Activated B cell treated with CpG ODN at 0.5 μM for 24 hours (primary cell): ENCODE results near the gene CCDC88C. TPM values are rescaled to one million over a fixed set of nuclear protein-coding genes. Genes with fewer than 3 reads are reported as not detected.

Source experiments
- ATAC-seq: fragments of 200-7000 bp; cut with Tn5 transposase; one replicate; pipeline ENCODE4 v1.10.0; 2021; ENCODE audit warnings: low read depth, mild to moderate bottlenecking, moderate library complexity
- CTCF ChIA-PET: fragments of 350-600 bp; sonication (Branson Sonifier 250); formaldehyde crosslinking; loops from one replicate; lab custom pipeline; 2021; ENCODE audit warnings: antibody characterized with exemption; lab: Charles Lee
- POLR2A ChIA-PET: fragments of 350-600 bp; sonication (Branson Sonifier 250); formaldehyde crosslinking; loops from one replicate; lab custom pipeline; 2021; ENCODE audit warnings: antibody characterized with exemption; lab: Charles Lee
- DNase-seq: peaks from one replicate; pipeline ENCODE4 v3.0.0; 2022
- H3K27ac Mint-ChIP-seq: one replicate; pipeline ENCODE4 v1.8.0; 2020; ENCODE audit warnings: mixed read lengths
- H3K27me3 Mint-ChIP-seq: one replicate; pipeline ENCODE4 v1.8.0; 2021; ENCODE audit warnings: mixed read lengths
- H3K36me3 Mint-ChIP-seq: one replicate; pipeline ENCODE4 v1.8.0; 2021; ENCODE audit warnings: low read depth, mixed read lengths
- H3K4me1 Mint-ChIP-seq: one replicate; pipeline ENCODE4 v1.8.0; 2021; ENCODE audit warnings: mixed read lengths
- H3K4me3 Mint-ChIP-seq: one replicate; pipeline ENCODE4 v1.8.0; 2020; ENCODE audit warnings: mild to moderate bottlenecking, mixed read lengths
- H3K9me3 Mint-ChIP-seq: one replicate; pipeline ENCODE4 v1.8.0; 2020; ENCODE audit warnings: mixed read lengths
- intact Hi-C: fragments of 100-400 bp; cut with micrococcal nuclease; formaldehyde crosslinking; loops from one replicate; pipeline ENCODE4 v1.15.1; 2024
- total RNA-seq: library from RNA; stranded (reverse); gene quantifications from 2 replicates; pipeline ENCODE4 v1.2.3, GENCODE V29; 2022
- TF ChIP-seq, protein P1 (sequence below): fragments of 200-600 bp; IDR thresholded peaks from one replicate; pipeline ENCODE4 v1.8.0; 2022; ENCODE audit warnings: antibody characterized with exemption, mild to moderate bottlenecking

The CCDC88C gene
- total RNA-seq, 1 donor from 2014 or later, result 164 TPM

DNA sequence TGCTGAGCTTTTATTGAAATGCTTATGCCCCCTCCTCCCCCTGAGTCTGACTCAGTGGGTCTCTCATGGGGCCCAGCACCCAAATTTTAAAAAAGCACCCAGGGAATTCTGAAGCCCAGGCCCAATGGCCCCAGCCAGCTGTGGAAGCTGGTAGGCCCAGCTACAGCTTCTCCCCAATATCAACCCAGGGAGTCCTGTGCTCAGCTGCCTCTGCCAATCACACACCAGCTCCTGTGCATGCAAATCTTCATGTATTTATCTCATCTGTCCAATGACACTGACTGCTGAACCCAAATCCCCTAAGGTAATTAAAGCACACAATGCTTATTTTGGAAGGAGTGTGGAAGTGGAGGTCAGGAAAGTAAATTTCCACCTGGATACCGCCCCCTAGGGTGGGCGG lies 76.3 kb downstream of the CCDC88C start:
- Mint-ChIP-seq H3K36me3 (peaks cover 82% of the 10 kb centered on the region), H3K4me1 (peaks cover 38% of the 10 kb centered on the region), H3K27me3 (no peaks in the 10 kb centered on the region), H3K9me3 (no peaks in the 10 kb centered on the region), H3K4me3 (no peak overlapping the region), H3K27ac (no peak overlapping the region)
- ChIA-PET POLR2A (interaction anchor here (0.6 to 1.8 kb wide), 3 partner anchors 15 to 80 kb away, joined by 3 to 5 read pairs (median 4); no protein-coding TSS in a partner anchor), CTCF (no interaction called here)
- DNase-seq, result no peak
- ATAC-seq, result no peak
- intact Hi-C loops, result loop anchor here (2.0 kb wide), 1 partner anchor 13 kb away; no protein-coding TSS in a partner anchor
- TF ChIP-seq, protein P1, sequence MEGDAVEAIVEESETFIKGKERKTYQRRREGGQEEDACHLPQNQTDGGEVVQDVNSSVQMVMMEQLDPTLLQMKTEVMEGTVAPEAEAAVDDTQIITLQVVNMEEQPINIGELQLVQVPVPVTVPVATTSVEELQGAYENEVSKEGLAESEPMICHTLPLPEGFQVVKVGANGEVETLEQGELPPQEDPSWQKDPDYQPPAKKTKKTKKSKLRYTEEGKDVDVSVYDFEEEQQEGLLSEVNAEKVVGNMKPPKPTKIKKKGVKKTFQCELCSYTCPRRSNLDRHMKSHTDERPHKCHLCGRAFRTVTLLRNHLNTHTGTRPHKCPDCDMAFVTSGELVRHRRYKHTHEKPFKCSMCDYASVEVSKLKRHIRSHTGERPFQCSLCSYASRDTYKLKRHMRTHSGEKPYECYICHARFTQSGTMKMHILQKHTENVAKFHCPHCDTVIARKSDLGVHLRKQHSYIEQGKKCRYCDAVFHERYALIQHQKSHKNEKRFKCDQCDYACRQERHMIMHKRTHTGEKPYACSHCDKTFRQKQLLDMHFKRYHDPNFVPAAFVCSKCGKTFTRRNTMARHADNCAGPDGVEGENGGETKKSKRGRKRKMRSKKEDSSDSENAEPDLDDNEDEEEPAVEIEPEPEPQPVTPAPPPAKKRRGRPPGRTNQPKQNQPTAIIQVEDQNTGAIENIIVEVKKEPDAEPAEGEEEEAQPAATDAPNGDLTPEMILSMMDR, result no peak

DNA sequence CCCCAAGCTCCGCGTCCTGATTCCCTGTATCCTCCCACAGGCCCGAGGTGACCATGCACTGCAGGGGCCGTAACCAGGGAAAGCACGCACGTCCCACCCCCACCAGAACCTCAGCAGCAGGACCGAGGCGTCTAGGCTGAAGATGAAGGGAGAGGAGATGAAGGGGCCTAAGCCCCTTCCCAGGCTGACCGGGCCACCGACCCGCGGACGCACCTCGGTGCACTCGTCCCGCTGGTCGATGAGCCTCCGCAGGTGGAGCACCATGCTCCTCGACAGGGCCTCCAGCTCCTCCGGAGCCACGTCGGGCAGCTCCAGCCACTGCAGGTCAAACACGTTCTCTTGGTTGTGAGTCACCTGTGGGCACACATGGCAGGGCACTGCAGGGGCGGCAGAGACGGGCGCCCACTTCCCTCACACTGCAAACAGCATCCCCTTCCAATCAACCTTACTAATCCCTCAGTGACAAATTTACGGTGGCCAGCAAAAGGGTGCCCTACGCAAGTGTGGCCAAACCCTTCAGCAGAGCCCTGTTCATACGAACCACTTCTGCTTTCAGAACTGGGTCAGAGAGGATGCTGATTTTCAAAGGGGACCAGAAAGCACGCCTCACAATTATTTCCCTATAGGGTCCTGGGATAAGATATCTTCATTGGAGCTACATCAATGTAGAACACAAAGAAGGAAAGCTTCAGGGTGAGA lies 77.8 kb downstream of the CCDC88C start:
- no peak overlapping the region for H3K4me3 Mint-ChIP-seq
- H3K4me1 Mint-ChIP-seq, result peaks cover 31% of the 10 kb centered on the region
- no peaks in the 10 kb centered on the region for H3K9me3 Mint-ChIP-seq
- H3K36me3 Mint-ChIP-seq, result peaks cover 90% of the 10 kb centered on the region
- no peak for ATAC-seq
- DNase-seq, result no peak
- ChIA-PET CTCF (interaction anchor here (1.2 to 1.5 kb wide), 2 partner anchors 16 kb away, joined by 4 read pairs; no protein-coding TSS in a partner anchor), POLR2A (interaction anchor here (1.0 kb wide), 1 partner anchor 76 kb away, joined by 3 read pairs; no protein-coding TSS in a partner anchor)
- H3K27ac Mint-ChIP-seq, result peak overlapping the region; percentile 24
- intact Hi-C loops, result loop anchor here (2.0 kb wide), 1 partner anchor 15 kb away; no protein-coding TSS in a partner anchor
- no peaks in the 10 kb centered on the region for H3K27me3 Mint-ChIP-seq
- TF ChIP-seq, protein P1, result no peak

DNA sequence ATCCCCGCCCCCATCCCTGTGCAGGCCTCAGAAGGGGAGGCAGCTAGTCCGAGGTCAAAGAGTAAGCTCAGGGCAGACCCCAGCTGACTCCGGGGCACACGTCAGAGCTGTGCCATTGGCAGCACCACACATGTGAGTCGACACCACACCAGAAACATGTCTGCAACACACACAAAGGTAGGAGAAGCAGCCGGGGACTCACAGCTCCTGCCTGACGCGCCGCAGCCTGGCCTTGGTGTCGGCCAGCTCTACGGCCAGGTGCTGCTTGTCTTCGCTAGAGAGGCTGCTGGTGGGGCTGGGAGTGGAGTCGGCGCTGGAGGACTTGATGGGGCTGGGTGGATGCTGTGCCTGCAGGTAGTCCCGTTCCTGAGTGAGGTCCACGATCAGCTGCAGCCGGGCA lies 78.5 kb downstream of the CCDC88C start:
- Mint-ChIP-seq H3K4me3 (no peak overlapping the region), H3K9me3 (no peaks in the 10 kb centered on the region), H3K27ac (no peak overlapping the region), H3K27me3 (no peaks in the 10 kb centered on the region), H3K4me1 (peaks cover 31% of the 10 kb centered on the region), H3K36me3 (peaks cover 95% of the 10 kb centered on the region)
- ChIA-PET CTCF (interaction anchor here (1.5 kb wide), 1 partner anchor 15 kb away, joined by 4 read pairs; no protein-coding TSS in a partner anchor), POLR2A (interaction anchor here (1.0 kb wide), 1 partner anchor 77 kb away, joined by 3 read pairs; no protein-coding TSS in a partner anchor)
- DNase-seq (no peak), ATAC-seq (no peak)
- intact Hi-C loops, result no loop called here
- TF ChIP-seq, protein P1, result no peak

DNA sequence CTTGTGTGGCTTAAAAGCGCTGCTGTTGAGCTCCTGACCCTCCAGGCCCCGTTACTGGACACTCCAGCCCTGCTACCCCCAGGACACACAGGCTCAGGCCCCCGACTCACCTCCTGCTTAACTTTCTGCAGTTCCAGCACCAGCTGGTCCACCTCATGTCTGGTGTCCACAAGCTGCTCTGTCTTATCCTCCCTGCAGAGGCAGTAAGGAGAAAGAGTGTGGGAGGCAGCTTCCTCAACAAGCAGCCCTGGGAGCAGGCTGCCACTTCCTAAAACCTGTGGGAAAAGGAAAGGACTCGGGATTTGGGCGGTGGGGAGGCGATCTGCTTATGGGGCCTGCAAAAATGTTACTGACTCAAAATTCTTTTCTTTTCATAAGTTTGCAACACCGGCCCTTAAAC lies 79.2 kb downstream of the CCDC88C start:
- DNase-seq (no peak), ATAC-seq (no peak)
- no peak overlapping the region for H3K4me3 Mint-ChIP-seq
- no peak overlapping the region for H3K27ac Mint-ChIP-seq
- intact Hi-C loops, result no loop called here
- TF ChIP-seq, protein P1, result no peak
- H3K36me3 Mint-ChIP-seq, result peaks cover 97% of the 10 kb centered on the region
- H3K27me3 Mint-ChIP-seq, result no peaks in the 10 kb centered on the region
- ChIA-PET POLR2A (interaction anchor here (1.1 kb wide), 1 partner anchor 23 kb away, joined by 3 read pairs; no protein-coding TSS in a partner anchor), CTCF (interaction anchor here (1.5 kb wide), 1 partner anchor 15 kb away, joined by 4 read pairs; no protein-coding TSS in a partner anchor)
- H3K9me3 Mint-ChIP-seq, result no peaks in the 10 kb centered on the region
- peaks cover 31% of the 10 kb centered on the region for H3K4me1 Mint-ChIP-seq

DNA sequence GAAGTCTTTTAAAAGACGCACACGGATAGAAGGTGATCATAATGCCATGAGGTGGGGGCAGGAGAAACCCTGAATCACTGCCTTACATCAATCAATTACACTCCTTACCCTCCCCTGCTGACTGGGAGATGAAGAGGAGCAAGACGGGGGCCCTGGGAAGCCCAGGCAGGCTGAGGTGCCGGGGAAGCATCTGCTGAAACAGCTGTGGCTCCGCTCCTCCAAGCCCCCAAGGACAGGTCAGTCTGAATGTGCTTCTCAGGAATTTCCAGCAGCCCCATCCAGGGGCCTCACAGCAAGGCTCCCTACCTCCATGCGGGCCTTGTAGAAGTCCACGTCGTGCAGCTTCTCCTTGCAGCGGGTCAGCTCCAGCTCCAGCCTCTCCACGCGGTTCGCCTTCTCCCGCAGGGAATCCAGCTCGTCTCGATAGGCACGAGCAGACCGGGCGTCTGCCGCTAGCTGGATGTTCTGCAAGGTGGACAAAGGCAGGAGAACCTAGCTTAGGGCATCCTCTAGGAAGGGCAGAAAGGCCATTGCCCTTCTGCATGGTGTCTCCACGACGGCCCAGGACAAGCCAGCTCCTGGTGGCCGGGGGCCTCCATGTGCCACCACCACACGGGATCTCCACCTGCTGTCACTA lies 79.8 kb downstream of the CCDC88C start:
- ATAC-seq (no peak), DNase-seq (no peak)
- no peak overlapping the region for H3K27ac Mint-ChIP-seq
- peaks cover 97% of the 10 kb centered on the region for H3K36me3 Mint-ChIP-seq
- no peaks in the 10 kb centered on the region for H3K9me3 Mint-ChIP-seq
- no peaks in the 10 kb centered on the region for H3K27me3 Mint-ChIP-seq
- ChIA-PET CTCF (interaction anchor here (1.5 kb wide), 1 partner anchor 14 kb away, joined by 4 read pairs; no protein-coding TSS in a partner anchor), POLR2A (interaction anchor here (1.1 kb wide), 1 partner anchor 22 kb away, joined by 3 read pairs; no protein-coding TSS in a partner anchor)
- intact Hi-C loops, result no loop called here
- peaks cover 32% of the 10 kb centered on the region for H3K4me1 Mint-ChIP-seq
- no peak overlapping the region for H3K4me3 Mint-ChIP-seq
- TF ChIP-seq, protein P1, result no peak
